Dermis blood vessel endothelial cell (primary cell): ENCODE data around the gene CYP2W1. TPM values are rescaled to one million over a fixed set of nuclear protein-coding genes. Genes with fewer than 3 reads are reported as not detected.

Experiments
- DNase-seq: peaks from one replicate; pipeline ENCODE4 v3.0.0; 2010
- total RNA-seq: library from RNA; depleted of rRNA; stranded (reverse); fragments of >200 nt; gene quantifications from 2 replicates; pipeline ENCODE4 v1.2.3, GENCODE V29; 2014

CYP2W1 gene
- total RNA-seq, 1 donor from 2014 or later = not detected

DNA sequence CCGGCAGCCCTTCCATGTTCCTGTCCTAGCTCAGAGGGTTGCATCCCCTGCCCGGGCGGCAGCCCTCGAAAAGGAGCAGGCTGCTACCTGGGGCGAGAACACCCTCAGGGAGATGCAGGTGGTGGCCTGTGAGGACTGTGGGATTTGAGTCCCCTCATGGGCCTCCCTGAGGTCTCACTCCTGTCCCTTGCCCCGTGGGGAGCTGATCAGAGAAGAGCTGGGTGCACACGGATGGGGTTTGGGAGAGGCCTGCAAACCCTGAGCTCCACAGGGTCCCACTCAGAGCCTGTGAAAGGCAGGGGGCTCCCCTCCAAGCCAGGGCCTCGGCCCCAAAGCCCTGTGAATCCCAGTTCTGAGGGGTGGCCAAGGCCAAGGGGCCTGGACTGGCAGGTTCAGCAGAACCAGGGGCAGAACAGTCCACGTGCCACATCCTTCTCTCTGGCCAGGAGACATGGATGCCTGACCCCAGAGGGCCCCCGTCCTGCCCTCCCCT, 424 bp upstream of the CYP2W1 start:
- DNase-seq = no peak

DNA sequence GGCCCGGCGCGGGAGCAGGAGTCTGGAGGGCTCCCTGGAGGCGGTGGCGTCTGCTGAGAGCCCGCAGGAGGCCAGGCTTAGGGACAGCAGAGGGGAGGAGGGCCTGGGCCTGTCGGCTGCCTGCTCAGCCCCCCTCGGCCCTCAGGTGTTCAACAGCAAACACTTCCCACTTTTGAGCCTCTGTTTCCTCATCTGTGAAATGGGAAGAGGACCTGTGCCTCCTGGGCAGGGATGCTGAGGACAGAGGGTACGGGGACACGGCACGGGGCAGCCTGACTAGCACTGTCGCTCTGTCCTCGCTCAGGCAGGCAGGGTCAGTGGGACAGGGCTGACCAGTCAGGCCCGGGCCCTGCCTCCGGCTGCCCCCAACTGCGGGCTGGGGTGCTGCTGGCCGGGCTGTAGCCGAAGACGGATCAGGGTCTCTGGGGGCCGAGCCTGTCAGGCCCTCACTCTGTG, 663 bp downstream of the CYP2W1 start:
- DNase-seq = no peak

DNA sequence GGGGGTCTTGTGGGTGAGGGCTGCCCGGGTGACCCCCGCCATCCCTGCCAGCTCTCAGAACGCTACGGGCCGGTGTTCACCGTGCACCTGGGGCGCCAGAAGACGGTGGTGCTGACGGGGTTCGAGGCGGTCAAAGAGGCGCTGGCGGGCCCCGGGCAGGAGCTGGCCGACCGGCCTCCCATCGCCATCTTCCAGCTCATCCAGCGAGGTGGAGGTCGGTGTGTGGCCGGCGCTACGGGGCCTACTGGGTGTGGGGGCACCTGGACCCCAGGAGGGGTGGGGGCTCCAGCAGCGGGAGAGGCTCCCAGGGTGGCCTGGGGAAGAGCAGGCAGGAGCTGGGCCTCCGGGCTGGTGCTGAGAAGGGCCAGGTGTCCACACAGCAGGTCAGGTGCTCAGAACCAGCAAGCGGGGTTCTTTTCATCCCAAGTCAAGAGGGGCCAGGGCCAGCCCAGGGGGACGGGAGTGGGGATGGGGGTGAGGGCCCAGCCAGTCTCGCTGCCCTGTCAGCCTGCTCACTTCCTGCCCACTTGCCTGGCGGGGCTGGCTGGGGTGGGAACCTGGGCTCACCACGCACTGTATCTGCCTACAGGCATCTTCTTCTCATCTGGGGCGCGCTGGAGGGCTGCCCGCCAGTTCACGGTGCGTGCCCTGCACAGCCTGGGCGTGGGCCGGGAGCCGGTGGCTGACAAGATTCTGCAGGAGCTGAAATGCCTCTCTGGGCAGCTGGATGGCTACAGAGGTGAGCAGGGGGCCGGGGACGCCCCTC, 1.6 kb downstream of the CYP2W1 start:
- DNase-seq = no peak

DNA sequence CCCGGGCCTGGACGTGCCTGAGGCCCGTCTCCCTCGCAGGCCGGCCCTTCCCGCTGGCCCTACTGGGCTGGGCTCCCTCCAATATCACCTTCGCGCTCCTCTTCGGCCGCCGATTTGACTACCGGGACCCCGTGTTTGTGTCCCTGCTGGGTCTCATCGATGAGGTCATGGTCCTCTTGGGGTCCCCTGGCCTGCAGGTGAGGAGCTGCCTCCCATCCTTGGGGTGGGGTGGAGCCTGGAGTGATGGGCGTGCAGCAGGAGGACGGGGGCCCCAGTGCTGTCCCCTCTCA, 2.1 kb downstream of the CYP2W1 start:
- DNase-seq = no peak

DNA sequence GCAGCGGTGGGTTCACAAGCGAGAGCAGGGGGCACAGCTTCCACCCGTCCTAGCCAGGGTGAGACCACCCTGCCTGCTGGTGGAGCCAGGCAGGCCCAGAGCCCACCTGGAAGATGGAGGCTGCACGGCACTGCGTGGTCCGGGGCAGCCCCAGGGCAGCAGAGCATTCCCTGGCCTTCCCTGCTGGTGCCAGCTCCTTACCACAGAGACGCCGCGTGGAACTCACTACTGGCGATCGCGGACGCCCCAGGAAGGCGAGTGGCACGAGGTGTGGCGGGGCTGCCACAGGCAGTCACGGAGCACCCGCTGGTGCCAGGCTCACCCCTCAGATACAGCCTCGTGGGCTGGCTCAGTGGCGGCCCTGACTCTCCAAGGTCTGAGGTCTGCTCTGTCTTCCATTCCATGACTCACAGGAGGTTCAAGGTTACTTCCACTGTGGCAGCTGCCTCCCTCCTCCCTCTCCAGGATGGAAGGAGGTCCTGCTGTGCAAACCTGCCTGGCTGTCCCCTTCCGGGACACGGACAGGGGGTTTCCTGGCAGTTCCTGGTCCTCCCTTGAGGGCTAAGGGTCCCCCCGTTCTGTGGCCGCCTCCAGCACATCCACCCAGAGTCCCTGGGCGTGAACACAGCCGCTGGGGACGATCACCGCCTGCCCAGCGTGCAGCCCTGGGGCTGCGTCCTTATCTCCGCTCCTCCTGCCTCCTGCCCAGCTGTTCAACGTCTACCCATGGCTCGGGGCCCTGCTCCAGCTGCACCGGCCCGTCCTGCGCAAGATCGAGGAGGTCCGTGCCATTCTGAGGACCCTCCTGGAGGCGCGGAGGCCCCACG, 3.1 kb downstream of the CYP2W1 start:
- peak; percentile 42 for DNase-seq

DNA sequence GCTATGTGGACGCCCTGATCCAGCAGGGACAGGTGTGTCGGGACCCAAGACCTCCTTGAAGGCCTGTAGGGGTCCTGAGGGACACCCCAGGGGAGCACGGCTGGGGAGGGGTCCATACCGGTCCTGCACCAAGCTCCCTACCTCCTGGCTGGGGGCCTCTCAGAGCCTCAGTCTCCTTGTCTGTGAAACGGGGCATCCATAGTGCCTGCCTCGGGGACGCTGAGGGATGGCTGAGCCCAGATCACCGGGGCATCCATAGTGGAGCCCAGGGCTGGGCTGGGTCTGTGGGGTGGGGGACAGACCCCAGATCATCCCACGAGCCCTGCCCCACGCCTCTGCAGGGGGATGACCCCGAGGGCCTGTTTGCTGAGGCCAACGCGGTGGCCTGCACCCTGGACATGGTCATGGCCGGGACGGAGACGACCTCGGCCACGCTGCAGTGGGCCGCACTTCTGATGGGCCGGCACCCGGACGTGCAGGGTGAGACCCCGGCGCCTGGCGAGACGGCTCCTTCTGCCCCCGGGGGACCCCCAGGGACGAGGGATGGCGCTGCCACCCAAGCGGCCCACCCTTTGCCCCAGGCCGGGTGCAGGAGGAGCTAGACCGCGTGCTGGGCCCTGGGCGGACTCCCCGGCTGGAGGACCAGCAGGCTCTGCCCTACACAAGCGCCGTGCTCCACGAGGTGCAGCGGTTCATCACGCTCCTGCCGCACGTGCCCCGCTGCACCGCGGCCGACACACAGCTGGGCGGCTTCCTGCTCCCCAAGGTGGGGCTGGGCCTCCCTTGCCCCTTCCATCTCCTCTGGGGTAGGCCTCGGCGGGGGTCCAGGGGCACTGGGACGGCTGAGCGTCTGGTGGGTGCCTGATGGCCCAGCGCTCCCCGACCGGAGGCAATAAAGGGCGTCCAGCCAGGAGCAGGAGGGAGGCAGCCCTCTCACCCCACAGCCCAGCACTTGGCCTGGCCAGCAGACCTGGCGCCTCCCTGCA, 4.1 kb downstream of the CYP2W1 start:
- DNase-seq = no peak

DNA sequence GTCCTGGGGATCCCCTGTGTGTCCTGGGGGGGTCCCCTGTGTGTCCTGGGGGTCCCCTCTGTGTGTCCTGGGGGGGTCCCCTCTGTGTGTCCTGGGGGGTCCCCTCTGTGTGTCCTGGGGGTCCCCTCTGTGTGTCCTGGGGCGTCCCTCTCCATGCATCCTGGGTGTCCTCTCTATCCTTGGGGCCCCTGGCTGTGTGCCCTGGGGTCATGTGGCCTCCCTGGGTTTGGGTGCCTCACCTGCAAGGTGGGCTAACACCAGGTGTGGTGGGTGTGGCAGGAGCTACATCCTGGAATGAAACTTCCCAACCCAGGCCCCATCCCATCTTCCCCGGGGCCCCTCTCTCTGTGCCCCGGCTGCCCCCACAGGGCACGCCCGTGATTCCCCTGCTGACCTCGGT, 4.9 kb downstream of the CYP2W1 start:
- no peak for DNase-seq

DNA sequence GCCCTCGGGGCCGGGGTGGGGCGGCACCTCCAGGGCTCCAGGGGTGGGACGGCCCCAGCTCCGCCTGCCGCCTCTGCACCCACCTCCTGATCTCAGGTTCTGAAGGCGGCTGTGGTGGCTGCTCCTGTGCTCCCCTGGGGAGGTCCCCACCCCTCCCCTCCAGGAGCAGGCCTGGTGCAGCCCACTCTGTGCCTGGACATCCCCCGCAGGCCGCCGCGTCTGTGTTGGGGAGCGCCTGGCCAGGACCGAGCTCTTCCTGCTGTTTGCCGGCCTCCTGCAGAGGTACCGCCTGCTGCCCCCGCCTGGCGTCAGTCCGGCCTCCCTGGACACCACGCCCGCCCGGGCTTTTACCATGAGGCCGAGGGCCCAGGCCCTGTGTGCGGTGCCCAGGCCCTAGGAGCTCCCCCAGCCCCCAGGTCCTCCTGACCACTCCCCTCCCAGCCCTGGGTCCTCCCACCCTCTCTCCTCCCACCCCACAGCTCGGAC, 5.5 kb downstream of the CYP2W1 start:
- peak; percentile 41 for DNase-seq

DNA sequence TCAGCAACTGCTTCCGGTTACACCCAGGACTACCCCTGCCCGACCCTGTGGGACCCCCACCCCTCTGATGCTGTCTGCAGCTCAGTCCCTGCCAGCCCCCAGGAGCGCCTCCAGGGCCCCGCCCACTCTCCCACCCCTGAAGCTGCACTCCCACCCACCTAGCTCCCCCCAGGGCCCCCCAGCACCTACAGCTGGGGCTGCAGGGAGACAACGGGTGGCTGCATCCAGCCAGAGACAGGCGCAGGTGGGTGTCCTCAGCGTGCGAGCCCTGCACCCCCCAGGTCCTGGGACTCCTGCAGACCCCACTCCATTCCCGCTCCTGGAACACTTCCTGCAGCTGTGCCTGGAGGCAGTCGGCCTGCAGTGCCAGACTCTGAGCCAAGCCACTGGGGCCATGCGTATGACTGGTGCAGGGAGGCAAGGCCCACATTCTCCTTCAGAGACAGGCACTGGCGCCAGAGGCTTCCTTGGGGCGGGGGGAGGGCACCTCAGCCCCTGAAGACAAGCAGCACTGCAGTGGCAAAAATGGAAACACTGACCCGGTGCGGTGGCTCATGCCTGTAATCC, 6.1 kb downstream of the CYP2W1 start:
- no peak for DNase-seq

DNA sequence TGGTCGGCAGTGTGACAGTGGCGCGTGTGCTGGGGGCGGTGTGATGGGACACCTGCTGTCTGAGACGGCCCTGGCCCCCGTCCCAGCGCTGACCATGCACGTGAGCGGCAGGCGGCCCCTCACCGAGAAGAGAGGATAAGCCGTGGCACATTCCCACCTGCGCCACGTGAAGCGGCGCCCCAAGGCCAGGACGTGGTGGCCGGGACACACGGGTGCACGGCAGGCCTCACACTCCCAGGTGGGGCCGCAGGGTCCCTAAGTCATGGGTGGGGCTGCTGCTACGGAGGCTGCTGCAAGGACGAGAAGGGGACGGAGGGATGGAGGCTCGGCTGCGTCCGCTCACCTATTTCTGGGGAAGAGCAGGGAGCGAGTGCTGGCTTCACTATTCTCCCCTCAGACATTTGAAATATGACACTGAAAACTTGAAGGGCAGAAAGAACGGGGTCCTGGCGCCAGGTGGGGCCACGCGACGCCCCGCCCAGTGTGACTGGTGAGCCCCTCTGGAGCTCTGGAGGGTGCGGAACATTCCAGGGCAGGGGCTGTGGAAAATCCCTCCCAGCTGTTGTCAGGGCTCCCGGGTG, 7.5 kb downstream of the CYP2W1 start:
- DNase-seq = no peak

DNA sequence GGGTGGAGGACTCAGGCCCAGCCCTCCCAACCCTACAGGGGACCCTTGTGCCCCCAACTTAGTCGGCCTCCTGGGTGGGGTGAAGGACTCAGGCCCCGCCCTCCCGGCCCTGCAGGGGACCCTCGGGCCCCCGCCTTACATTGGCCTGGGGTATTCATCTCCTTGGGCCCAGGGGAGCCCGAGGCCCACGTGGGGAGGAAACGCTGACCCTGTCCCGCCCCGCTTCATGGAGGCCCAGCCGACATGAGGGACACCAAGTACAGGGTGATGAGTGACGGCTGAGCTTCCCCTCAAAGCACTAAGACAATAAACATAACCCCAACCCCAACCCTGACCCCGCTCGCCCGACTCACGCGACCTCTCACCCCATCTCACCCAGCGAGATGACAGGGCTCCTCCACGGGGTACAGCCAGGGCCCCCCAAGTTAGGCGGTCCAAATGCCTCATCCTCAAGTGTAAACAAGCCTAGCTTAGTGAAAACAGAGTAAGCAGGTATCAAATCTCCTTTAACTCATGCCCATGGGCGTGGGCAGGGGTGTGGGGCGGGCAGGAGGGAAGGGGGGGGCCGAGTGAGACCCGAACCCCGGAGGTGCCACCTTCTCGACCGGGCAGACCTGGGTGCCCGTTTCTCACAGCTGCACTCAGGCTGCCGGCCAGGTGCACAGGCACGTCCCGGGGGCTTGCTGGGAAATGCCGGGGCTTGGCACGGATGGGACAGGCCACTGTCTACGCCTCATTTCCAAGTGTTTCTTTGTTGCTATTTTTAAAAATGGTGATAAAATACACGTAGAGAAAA, 8.2 kb downstream of the CYP2W1 start:
- DNase-seq = no peak

DNA sequence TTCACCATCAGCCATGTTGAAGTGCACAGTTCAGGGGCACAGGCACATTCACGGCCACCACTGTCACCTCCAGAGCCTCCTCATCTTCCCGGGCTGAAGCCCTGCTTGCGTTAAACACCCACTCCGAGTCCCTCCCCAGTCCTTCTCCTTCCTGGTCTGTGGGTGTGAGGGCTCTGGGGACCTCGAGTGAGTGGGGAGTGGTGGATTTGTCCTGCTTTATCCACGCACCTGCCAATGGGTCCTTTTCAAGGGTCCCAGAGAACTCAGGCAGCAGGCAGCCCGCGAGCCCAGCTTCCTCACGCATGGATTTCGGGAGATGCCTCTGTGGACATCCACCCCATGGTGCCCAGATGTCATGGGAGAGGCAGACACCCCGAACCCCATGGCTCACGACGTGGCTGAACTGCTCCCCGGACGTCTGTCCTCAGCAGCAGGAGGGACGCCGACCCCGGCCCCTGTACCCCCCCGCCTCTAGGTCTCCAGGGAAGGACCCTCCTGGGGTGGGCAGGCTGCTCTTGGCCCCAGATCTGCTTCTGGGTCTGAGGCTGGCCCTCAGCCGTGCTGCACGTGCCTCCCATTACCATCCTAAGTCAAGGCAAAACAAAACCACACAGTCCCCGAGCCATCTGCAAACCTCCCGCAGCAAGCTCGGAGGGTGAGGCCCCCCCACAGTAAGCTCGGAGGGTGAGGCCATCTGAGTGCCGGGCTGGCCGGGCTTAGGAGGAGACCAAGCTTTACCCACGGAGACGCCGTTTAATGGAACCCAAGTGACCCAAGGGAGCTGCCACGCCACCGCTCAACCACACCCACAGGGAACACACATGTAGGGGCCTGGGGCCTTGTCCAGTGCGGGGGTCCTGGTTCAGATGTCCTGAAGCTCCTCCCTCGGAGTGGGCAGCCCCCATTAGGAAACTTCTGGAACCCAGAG, 9.0 kb downstream of the CYP2W1 start:
- DNase-seq = no peak

DNA sequence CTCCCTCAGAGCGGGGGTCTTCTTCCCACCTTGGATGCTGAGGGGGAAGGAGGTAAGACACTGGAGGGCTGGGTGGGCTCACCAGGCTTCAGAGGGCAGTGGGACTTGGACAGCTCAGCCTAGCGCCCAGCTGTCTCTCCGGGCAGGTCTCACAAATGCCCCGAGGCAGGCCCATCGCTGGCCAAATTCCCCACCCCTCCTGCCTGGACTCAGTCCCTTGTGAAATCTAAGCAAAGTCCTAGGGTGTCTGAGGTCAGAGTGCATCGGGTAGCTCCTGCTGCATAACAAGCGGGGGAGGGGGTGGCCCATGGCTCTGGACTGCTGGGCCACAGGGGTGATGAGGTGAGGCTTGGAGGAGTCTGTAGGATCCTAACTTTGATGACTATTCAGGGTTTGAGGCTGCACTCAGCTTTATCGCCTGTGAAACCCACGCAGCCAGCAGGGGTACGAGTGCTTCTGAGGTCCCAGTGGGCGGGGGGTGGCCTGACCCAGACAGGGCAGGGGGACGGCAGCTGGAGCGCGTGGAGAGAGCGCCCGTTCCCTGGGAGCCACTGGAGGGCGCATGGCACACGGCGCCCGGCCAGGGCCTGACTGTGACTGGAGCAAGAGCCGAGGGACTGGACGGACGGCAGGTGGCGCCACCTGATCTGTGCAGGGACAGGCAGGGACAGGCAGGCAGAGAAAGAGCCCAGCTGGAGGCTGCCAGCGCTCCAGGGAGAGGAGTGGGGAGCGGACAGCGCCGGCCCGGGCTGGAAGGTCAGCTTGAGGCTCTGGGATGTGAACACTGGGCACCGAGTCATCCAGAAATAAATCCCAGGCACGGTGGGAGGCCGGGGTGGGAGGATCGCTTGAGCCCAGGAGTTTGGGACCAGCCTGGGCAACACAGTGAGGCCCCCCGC, 10.0 kb downstream of the CYP2W1 start:
- peak; percentile 99 for DNase-seq

DNA sequence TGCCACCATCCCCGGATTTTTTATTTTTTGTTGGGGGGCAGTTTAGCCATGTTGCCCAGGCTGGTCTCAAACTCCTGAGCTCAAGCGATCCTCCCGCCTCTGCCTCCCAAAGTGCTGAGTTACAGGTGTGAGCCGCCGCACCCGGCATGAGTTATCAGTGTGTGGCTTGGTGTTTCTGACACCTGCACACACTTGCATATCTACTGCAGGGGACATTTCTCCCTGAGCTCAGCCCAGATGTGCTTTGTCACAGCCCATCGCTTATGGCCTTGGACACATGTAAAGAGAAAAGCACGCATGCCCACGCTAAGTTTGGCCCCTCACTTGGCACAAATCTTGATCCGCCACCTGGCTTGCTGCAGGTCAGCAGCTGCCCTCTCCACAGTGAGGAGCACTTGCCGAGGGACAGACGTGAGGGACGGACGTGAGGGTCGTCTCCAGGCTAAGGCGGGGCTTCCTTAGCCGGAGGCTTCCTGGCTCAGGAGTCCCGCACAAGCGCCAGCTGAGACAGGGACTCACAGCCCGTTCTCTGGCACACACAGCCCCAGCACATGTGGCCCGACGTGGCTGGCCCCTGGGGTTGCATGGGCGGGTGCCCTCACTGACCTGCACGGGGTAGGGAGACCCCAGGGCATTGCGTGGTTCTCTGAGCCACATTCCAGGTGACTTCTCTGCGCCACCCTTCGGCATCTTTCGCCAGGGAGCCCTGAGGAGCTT, 11.8 kb downstream of the CYP2W1 start:
- no peak for DNase-seq

DNA sequence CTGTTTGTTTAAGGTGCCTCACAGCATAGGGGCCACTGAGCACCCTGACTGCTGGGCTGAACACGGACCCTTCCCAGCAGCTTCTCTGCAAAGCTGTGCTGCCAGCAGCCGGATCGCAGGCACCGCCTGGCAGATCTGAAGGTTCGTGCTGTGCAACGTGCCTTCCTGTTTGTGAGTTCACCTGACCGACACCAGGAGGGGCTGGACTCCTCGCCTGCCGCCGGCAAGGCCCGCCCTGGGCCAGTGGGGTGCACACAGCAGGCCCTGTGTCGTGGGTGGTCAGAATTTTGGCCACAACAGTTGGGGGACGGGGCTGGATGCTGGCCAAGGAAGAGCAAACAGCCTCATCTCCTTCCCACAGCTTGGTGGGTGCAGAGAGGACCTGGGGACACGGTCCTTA, 12.6 kb downstream of the CYP2W1 start:
- DNase-seq = no peak

DNA sequence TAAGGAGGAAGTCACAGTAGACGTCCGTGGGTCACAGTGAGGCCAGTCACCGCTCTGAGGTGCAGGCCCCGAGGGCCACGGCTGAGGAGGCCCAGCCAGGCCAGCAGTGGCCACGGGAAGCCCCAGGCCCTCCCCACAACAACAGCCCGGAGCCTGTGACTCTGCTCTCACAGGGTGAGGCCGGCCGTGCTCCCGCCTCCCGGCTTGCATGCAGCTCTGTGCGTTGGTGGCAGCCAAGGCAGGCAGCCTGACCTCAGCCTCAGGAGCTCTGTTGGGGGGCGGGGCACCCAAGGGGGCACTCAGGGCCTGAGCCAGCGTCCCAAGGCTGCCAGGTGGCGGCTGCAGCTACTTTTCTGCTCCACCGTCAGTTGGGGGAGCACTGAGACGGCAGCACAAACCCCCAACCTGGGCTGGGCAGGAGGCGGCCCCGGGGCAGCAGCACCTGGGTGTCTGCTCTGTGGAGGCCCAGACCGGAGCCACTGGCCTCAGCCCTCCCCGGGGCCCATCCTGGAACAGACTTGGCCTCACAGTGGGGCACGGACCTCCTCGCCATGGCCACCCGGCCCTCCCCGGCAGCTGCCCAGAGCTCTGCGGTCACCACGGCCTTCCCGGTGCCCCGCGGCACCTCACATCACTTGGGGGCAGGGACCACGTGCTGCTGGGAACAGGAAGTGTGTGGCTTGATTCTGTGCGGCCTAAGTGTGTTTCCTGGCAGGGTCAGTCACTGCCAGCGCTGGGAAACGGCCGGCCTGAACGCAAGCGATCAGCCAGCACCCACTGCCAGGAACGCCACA, 13.3 kb downstream of the CYP2W1 start:
- DNase-seq = no peak
